Common myeloid progenitor, CD34-positive (primary cell): ENCODE data around the gene ARPIN. TPM values are rescaled to one million over a fixed set of nuclear protein-coding genes. Genes with fewer than 3 reads are reported as not detected.
"Not testable (repeated sequence)": the region's sequence is repeated elsewhere in the genome, so short reads cannot be mapped to it uniquely, and the experiment has no call there.

Source experiments
- CTCF ChIA-PET: fragments of 350-600 bp; sonication (Branson Sonifier 250); formaldehyde crosslinking; loops from one replicate; lab custom pipeline; 2021; ENCODE audit warnings: antibody characterized with exemption; lab: Charles Lee
- POLR2A ChIA-PET: fragments of 350-600 bp; sonication (Branson Sonifier 250); formaldehyde crosslinking; loops from one replicate; lab custom pipeline; 2021; ENCODE audit warnings: antibody characterized with exemption; lab: Charles Lee
- DNase-seq, 3 donors: peaks; one replicate each; pipeline versions ENCODE4 v3.0.0 to v3.0.0-alpha.2; 2013
- H3K27ac ChIP-seq, 2 experiments: 1 replicate in 1 of 2; 2 replicates in 1 of 2; pipeline ENCODE4 v1.7.0; 2013; ENCODE audit warnings: inconsistent platforms in 2 of 2, low read length in 2 of 2, mild to moderate bottlenecking in 2 of 2, low read depth in 1 of 2, moderate library complexity in 1 of 2; ENCODE audit not compliant: severe bottlenecking in 2 of 2, insufficient read depth in 1 of 2, poor library complexity in 1 of 2
- H3K27me3 ChIP-seq, 5 experiments: replicated peaks in 2 of 5; 1 replicate in 3 of 5; 2 replicates in 2 of 5; pipeline versions ENCODE4 v1.6.1 to v1.7.0; 2013; ENCODE audit warnings: low read length in 4 of 5, mild to moderate bottlenecking in 2 of 5, moderate library complexity in 2 of 5, inconsistent platforms in 1 of 5; ENCODE audit not compliant: insufficient read depth in 5 of 5, control insufficient read depth in 4 of 5
- H3K36me3 ChIP-seq, 4 experiments: 1 replicate in 2 of 4; 2 replicates in 2 of 4; pipeline versions ENCODE4 v1.6.1 to v1.7.0; 2013; ENCODE audit warnings: low read length in 3 of 4, control low read depth in 1 of 4, mild to moderate bottlenecking in 1 of 4; ENCODE audit not compliant: control insufficient read depth in 4 of 4, insufficient read depth in 4 of 4
- H3K4me1 ChIP-seq, 4 experiments: 1 replicate in 3 of 4; 2 replicates in 1 of 4; pipeline versions ENCODE4 v1.6.1 to v1.7.1; 2013; ENCODE audit warnings: low read length in 3 of 4, mild to moderate bottlenecking in 3 of 4, control low read depth in 1 of 4, inconsistent platforms in 1 of 4, moderate library complexity in 1 of 4; ENCODE audit not compliant: control insufficient read depth in 4 of 4, insufficient read depth in 4 of 4; ENCODE audit errors: control extremely low read depth in 1 of 4
- H3K4me3 ChIP-seq, 7 experiments: 1 replicate in 4 of 7; 2 replicates in 3 of 7; pipeline versions ENCODE4 v1.5.1 to v1.7.0; 2013; ENCODE audit warnings: mild to moderate bottlenecking in 7 of 7, low read length in 6 of 7, moderate library complexity in 6 of 7, inconsistent platforms in 2 of 7, low read depth in 2 of 7, control low read depth in 1 of 7; ENCODE audit not compliant: insufficient read depth in 4 of 7, control insufficient read depth in 1 of 7; ENCODE audit errors: extremely low read depth in 1 of 7
- H3K9me3 ChIP-seq, 5 experiments: 1 replicate in 4 of 5; 2 replicates in 1 of 5; pipeline versions ENCODE4 v1.6.1 to v1.7.1; 2013; ENCODE audit warnings: low read length in 4 of 5, mild to moderate bottlenecking in 2 of 5, inconsistent platforms in 1 of 5, low read depth in 1 of 5, moderate library complexity in 1 of 5; ENCODE audit not compliant: control insufficient read depth in 4 of 5, insufficient read depth in 2 of 5; ENCODE audit errors: control extremely low read depth in 1 of 5
- WGBS: methylation state at CpG from one replicate; pipeline ENCODE4 v1.1.5; 2013; ENCODE audit not compliant: insufficient coverage; 5-methylcytosine and 5-hydroxymethylcytosine counted together
- polyA plus RNA-seq: library from polyadenylated mRNA; unstranded; fragments of 120-200 nt; gene quantifications from one replicate; pipeline ENCODE4 v1.2.1, GENCODE V29; 2013

Gene ARPIN
- 3.4 TPM for polyA plus RNA-seq

- CTCF ChIA-PET = interaction anchor here (1.0 to 5.7 kb wide), 5 partner anchors 9 to 86 kb away, joined by 3 to 27 read pairs (median 4); no protein-coding TSS in a partner anchor
- POLR2A ChIA-PET = no interaction called here
Observed at GRCh38 chr15:89912674-89913396, at the start of gene ARPIN. TSS of gene ARPIN (minus strand) at chr15:89912952. CDS start at chr15:89912835, 117 bp downstream.

DNA sequence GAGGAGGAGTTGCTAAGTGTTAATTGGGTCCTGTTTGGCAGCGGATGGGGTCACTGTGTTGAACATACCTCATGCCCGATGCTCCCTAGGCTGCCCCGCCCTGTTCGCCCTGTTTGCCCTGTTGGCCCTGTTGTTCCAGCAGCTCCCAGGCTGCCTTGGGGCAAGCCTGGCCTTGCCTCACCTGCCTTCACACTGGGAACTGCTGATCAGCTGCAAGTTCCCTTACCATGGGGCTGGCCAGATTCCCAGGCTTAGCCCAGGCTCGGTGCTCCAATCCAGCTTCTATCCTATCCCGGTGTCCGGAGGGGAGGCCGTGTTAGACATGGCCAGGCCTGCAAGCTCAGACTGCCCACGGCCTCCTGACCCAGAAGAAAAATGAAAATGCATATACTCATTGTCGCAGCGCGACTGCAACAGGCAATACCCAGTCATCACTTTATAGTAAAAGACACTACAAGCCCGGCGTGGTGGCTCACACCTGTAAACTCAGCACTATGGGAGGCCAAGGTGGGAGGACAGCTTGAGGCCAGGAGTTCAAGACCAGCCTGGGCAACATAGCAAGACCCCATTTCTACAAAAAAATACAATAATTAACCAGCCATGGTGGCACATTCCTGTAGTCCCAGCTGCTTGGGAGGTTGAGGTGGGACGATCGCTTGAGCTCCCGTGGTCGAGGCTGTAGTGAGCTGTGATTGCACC is 45.5 kb upstream of the ARPIN start:
- 98% methylated on average over 12 of the region's 18 CpGs for WGBS
- Histone ChIP-seq H3K36me3 (no peaks in the 10 kb centered on the region), H3K9me3 (no peaks in the 10 kb centered on the region), H3K4me1 (peaks cover 0 to 8% (median 3%) of the 10 kb centered on the region in 4 experiments), H3K27me3 (no peaks in the 10 kb centered on the region), H3K27ac (no peak overlapping the region), H3K4me3 (no peak overlapping the region)
- POLR2A ChIA-PET = no interaction called here
- no peak for DNase-seq
- CTCF ChIA-PET = interaction anchor here (0.6 to 1.4 kb wide), 6 partner anchors 13 to 185 kb away, joined by 3 to 4 read pairs (median 3); partner anchors contain the start of genes AP3S2 and ARPIN

More at GRCh38 chr15:89912674-89913396, at the start of gene ARPIN:
- WGBS = 15% methylated on average over 44 of the region's 57 CpGs
- H3K27ac ChIP-seq = no peak within 1 kb of the TSS
- H3K9me3 ChIP-seq = no peaks in the 10 kb centered on the region
- DNase-seq = peak in 2 of 3 donors; percentile 27 to 47
- no peaks in the 10 kb centered on the region for H3K36me3 ChIP-seq
- H3K4me1 ChIP-seq = peaks cover 3 to 14% (median 10%) of the 10 kb centered on the region in 4 experiments
- H3K27me3 ChIP-seq = peaks cover 0 to 2% (median 0%) of the 10 kb centered on the region in 5 experiments
- peak within 1 kb of the TSS; percentile 29 to 79 (median 57) for H3K4me3 ChIP-seq

- CTCF ChIA-PET, DNase-seq, H3K4me3 ChIP-seq, H3K4me1 ChIP-seq, H3K36me3 ChIP-seq, H3K27me3 ChIP-seq, H3K9me3 ChIP-seq, POLR2A ChIA-PET, H3K27ac ChIP-seq: not testable (repeated sequence)
- 100% methylated on average over 6 of the region's 13 CpGs for WGBS
Observed at GRCh38 chr15:89955449-89955998, 42.8 kb upstream of the ARPIN start.

GRCh38 chr15:89954541-89954940 is 41.8 kb upstream of the ARPIN start:
- WGBS = no CpG with 5 or more reads among the region's 3 CpGs
- no peak overlapping the region for H3K4me3 ChIP-seq
- DNase-seq = no peak
- H3K36me3 ChIP-seq = no peaks in the 10 kb centered on the region
- H3K27me3 ChIP-seq = no peaks in the 10 kb centered on the region
- POLR2A ChIA-PET = no interaction called here
- H3K9me3 ChIP-seq = no peaks in the 10 kb centered on the region
- no peak overlapping the region for H3K27ac ChIP-seq
- H3K4me1 ChIP-seq = peaks cover 0 to 5% (median 3%) of the 10 kb centered on the region in 4 experiments
- CTCF ChIA-PET = no interaction called here

DNA sequence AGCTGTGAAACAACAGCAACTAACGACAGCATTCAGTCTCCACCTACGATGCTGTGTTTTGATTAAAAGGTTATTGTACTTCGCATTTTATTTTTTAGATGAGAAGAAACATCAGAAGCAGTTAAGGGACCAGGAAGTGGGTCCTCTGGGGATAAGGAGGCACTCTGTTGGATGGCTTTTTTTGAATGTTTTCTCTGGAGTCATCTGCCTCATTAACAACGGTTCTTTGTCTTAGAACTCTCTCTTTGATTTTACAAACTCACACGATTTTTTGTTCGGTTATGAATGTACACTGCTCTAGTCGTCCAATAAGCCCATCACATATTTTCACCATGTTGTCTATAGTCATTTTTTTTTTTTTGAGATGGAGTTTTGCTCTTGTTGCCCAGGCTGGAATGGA is 36.0 kb upstream of the ARPIN start:
- WGBS = 99% methylated on average over 7 of the region's 7 CpGs
- no peak for DNase-seq
- Histone ChIP-seq H3K36me3 (no peaks in the 10 kb centered on the region), H3K27ac (no peak overlapping the region), H3K4me3 (no peak overlapping the region), H3K27me3 (no peaks in the 10 kb centered on the region), H3K9me3 (peaks cover 0 to 8% (median 2%) of the 10 kb centered on the region in 5 experiments), H3K4me1 (no peaks in the 10 kb centered on the region)
- ChIA-PET CTCF (interaction anchor here (0.7 kb wide), 1 partner anchor 15 kb away, joined by 3 read pairs; no protein-coding TSS in a partner anchor), POLR2A (no interaction called here)

DNA sequence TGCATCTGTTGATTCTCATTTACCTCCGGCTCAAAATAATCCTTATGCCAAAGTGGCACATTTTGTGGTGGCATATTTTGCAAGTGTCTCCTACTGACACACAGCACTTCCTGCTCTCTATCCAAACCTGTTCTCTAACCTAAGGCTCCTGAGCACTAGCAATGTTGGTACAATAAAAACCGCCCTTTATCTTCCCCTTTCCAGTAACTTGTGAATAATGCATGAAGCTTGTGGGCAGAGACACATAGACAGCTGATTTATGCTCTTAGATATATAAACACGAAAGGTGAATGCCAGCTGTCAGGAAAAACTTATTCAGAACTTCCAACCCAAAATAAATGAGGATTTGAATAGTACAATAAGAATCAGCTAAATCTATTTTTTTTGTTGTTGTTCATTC is 34.6 kb upstream of the ARPIN start:
- Histone ChIP-seq H3K4me1 (no peaks in the 10 kb centered on the region), H3K4me3 (no peak overlapping the region), H3K9me3 (peaks cover 0 to 8% (median 2%) of the 10 kb centered on the region in 5 experiments), H3K27ac (no peak overlapping the region), H3K36me3 (no peaks in the 10 kb centered on the region), H3K27me3 (no peaks in the 10 kb centered on the region)
- POLR2A ChIA-PET = no interaction called here
- CTCF ChIA-PET = interaction anchor here (0.7 to 1.0 kb wide), 3 partner anchors 27 to 123 kb away, joined by 3 read pairs; no protein-coding TSS in a partner anchor
- no peak for DNase-seq
- 100% methylated on average over 1 of the region's 3 CpGs for WGBS
